Measurements from ENCODE around the gene MBD1. TPM values are rescaled to one million over a fixed set of nuclear protein-coding genes. Genes with fewer than 3 reads are reported as not detected.
"Not testable (repeated sequence)": the region's sequence is repeated elsewhere in the genome, so short reads cannot be mapped to it uniquely, and the experiment has no call there.

The MBD1 gene
- total RNA-seq, result 81.3 and 83.9 TPM in 2 replicates
- 54.7 TPM for polyA plus RNA-seq (2012)

GRCh38 chr18:50281295-50281971 is at the start of gene MBD1:
Gene MBD1, minus strand, starts transcription at chr18:50281523. Its CDS starts 1,531 bp downstream, at chr18:50279992.
- DNase-seq (ENCODE audit: low read depth), result peak; percentile 97

GRCh38 chr18:50330176-50330575 is 48.9 kb upstream of the MBD1 start:
- DNase-seq (ENCODE audit: low read depth), result no peak

- no peak for DNase-seq (ENCODE audit: low read depth)
Observed at GRCh38 chr18:50327983-50328382, 46.7 kb upstream of the MBD1 start.

GRCh38 chr18:50320719-50321118 is 39.4 kb upstream of the MBD1 start:
- no peak for DNase-seq (ENCODE audit: low read depth)

- no peak for DNase-seq (ENCODE audit: low read depth)
Observed at GRCh38 chr18:50315100-50315871, 34.0 kb upstream of the MBD1 start.

- no peak for DNase-seq (ENCODE audit: low read depth)
Observed at GRCh38 chr18:50313873-50314460, 32.6 kb upstream of the MBD1 start.

- no peak for DNase-seq (ENCODE audit: low read depth)
Observed at GRCh38 chr18:50313031-50313607, 31.8 kb upstream of the MBD1 start.

GRCh38 chr18:50312296-50313030 is 31.1 kb upstream of the MBD1 start:
- no peak for DNase-seq (ENCODE audit: low read depth)

- DNase-seq (ENCODE audit: low read depth), result no peak
Observed at GRCh38 chr18:50311650-50312049, 30.3 kb upstream of the MBD1 start.

- no peak for DNase-seq (ENCODE audit: low read depth)
Observed at GRCh38 chr18:50310080-50310479, 28.8 kb upstream of the MBD1 start.

GRCh38 chr18:50308851-50309250 is 27.5 kb upstream of the MBD1 start:
- not testable (repeated sequence) for DNase-seq (ENCODE audit: low read depth)

- DNase-seq (ENCODE audit: low read depth), result peak; percentile 92
Observed at GRCh38 chr18:50307738-50308470, 26.6 kb upstream of the MBD1 start.

GRCh38 chr18:50307400-50307737 is 26.0 kb upstream of the MBD1 start:
- no peak for DNase-seq (ENCODE audit: low read depth)

- DNase-seq (ENCODE audit: low read depth), result peak; percentile 51
Observed at GRCh38 chr18:50306944-50307343, 25.6 kb upstream of the MBD1 start.

- no peak for DNase-seq (ENCODE audit: low read depth)
Observed at GRCh38 chr18:50301074-50301473, 19.8 kb upstream of the MBD1 start.

GRCh38 chr18:50299626-50300388 is 18.5 kb upstream of the MBD1 start:
- DNase-seq (ENCODE audit: low read depth), result no peak

GRCh38 chr18:50298443-50299284 is 17.3 kb upstream of the MBD1 start:
- DNase-seq (ENCODE audit: low read depth), result no peak

- peak; percentile 50 for DNase-seq (ENCODE audit: low read depth)
Observed at GRCh38 chr18:50297621-50298442, 16.5 kb upstream of the MBD1 start.
